HEK293 (cell line): ENCODE results near the gene KIF22.

Source experiments
- CTCF ChIP-seq: fragments of 450-650 bp; formaldehyde crosslinking; IDR thresholded peaks from 2 replicates; pipeline ENCODE4 v1.5.1; 2016; ENCODE audit warnings: missing biosample characterization, missing genetic modification characterization
- ZNF394 ChIP-seq: fragments of 450-650 bp; formaldehyde crosslinking; IDR thresholded peaks from 2 replicates; pipeline ENCODE4 v1.5.1; 2016; ENCODE audit warnings: missing biosample characterization, missing genetic modification characterization, mild to moderate bottlenecking, moderate library complexity, borderline replicate concordance
- ZNF677 ChIP-seq: fragments of 450-650 bp; IDR thresholded peaks from 2 replicates; pipeline ENCODE4 v1.5.0; 2018; ENCODE audit warnings: missing biosample characterization, mild to moderate bottlenecking, missing genetic modification characterization, moderate library complexity
- ZNF707 ChIP-seq: fragments of 450-650 bp; formaldehyde crosslinking; IDR thresholded peaks from 2 replicates; pipeline ENCODE4 v1.5.1; 2016; ENCODE audit warnings: missing biosample characterization, missing genetic modification characterization

GRCh38 chr16:29811170-29811895, 20.8 kb downstream of the KIF22 start:
- TF ChIP-seq CTCF (tag by site-specific recombination) (no peak), ZNF677 (no peak), ZNF707 (tag by site-specific recombination) (no peak), ZNF394 (tag by site-specific recombination) (no peak)
